Keratinocyte (primary cell): Measurements from ENCODE around the gene OSBPL8.

Source experiments
- CTCF ChIP-seq, 3 experiments: IDR thresholded peaks in 1 of 3; conservative IDR thresholded peaks in 1 of 3; optimal IDR thresholded peaks in 1 of 3; 2 replicates in 2 of 3; 3 replicates in 1 of 3; pipeline versions ENCODE3 to v1.5.1; 2011; ENCODE audit warnings: low read length in 3 of 3, mild to moderate bottlenecking in 3 of 3, moderate library complexity in 2 of 3, control low read depth in 1 of 3, inconsistent platforms in 1 of 3; ENCODE audit not compliant: insufficient read depth in 2 of 3; ENCODE audit errors: extremely low read depth in 1 of 3
- EZH2 ChIP-seq: IDR thresholded peaks from one replicate; pipeline ENCODE4 v1.6.1; 2012; ENCODE audit warnings: inconsistent platforms, mild to moderate bottlenecking, low read length, moderate library complexity

- TF ChIP-seq CTCF (optimal IDR thresholded peaks at IDR 0.05 in 1 of 3, IDR thresholded peaks at IDR 0.05 in 1 of 3, conservative IDR thresholded peaks at IDR 0.05 in 1 of 3; ENCODE audit: extremely low read depth in 1 of 3, insufficient read depth in 2 of 3, low read length in 3 of 3) (no peak), EZH2 (no peak)
Measured at GRCh38 chr12:76441016-76441415, 118.6 kb downstream of the OSBPL8 start.
